Measurements from ENCODE around the gene MITF. TPM values are rescaled to one million over a fixed set of nuclear protein-coding genes. Genes with fewer than 3 reads are reported as not detected.

The MITF gene
- total and polyA plus RNA-seq, 2 of the 4 experiments (the other 2 are of a cell fraction) = 6.5 to 16.7 TPM

DNA sequence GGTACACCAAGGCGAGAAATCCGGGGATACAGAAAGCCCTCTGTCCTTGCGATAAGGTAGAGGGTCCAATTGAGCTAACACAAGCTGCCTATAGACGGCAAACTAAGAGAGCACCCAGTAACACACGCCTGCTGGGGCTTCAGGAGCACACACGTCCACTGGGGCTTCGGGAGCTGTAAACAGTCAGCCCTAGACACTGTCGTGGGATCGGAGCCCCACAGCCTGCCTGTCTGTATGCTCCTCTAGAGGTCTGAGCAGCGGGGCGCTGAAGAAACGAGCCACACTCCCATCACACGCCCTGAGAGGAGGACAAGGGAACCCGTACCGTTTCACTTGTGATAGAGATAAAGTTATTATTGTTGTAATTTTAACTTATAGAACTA is 260.8 kb downstream of the MITF start:
- Histone ChIP-seq H3K18ac (ENCODE audit: low read depth, low read length) (peak overlapping the region; percentile 74), H3K56ac (ENCODE audit: extremely low read depth, insufficient read depth, low read length) (no peak overlapping the region), H3K9me3 (ENCODE audit: control insufficient read depth, insufficient read depth, low read length) (no peaks in the 10 kb centered on the region), H2BK15ac (ENCODE audit: low read depth, low read length) (peak overlapping the region; percentile 98; the same call in 2 of the 3 replicates), H3K23ac (ENCODE audit: low read depth, low read length) (peak overlapping the region; percentile 70), H3K27ac (ENCODE audit: insufficient read depth, low read length) (peak overlapping the region; percentile 95), H3K4ac (ENCODE audit: low read depth, low read length) (peak overlapping the region; percentile 97), H3K4me1 (ENCODE audit: control insufficient read depth, insufficient read depth, low read length) (peaks cover 13% of the 10 kb centered on the region), H2AK5ac (ENCODE audit: low read depth, low read length) (peak overlapping the region; percentile 95), H2AK9ac (replicated peaks; ENCODE audit: low read depth, low read length, poor library complexity) (peak overlapping the region; percentile 3), H3K36me3 (ENCODE audit: control insufficient read depth, insufficient read depth, low read length) (no peaks in the 10 kb centered on the region), H3K27me3 (ENCODE audit: control insufficient read depth, insufficient read depth, low read length) (no peaks in the 10 kb centered on the region), H3K9me1 (ENCODE audit: insufficient read depth, low read length) (0 out of 2 replicates have a peak, but pooled peaks cover 4% of the 10 kb centered on the region), H2AFZ (replicated peaks; ENCODE audit: low read length, poor library complexity) (peak overlapping the region; percentile 89), H3K4me3 (ENCODE audit: insufficient read depth, low read depth, low read length) (no peak overlapping the region), H4K5ac (ENCODE audit: low read depth, low read length) (peak overlapping the region; percentile 85), H3K14ac (replicated peaks; ENCODE audit: low read depth, low read length) (peak overlapping the region; percentile 92), H3K79me1 (ENCODE audit: low read depth in 1 of 2, low read length in 2 of 2) (no peaks in the 10 kb centered on the region), H2BK5ac (ENCODE audit: low read depth, low read length, poor library complexity, severe bottlenecking) (peak overlapping the region; percentile 48), H4K20me1 (ENCODE audit: insufficient read depth, low read length) (no peaks in the 10 kb centered on the region), H3K9ac (ENCODE audit: low read depth, low read length) (0 out of 2 replicates have a peak overlapping the region, but pooled peaks have one; percentile 10), H2BK20ac (ENCODE audit: low read depth, low read length) (peak overlapping the region; percentile 90), H4K91ac (ENCODE audit: insufficient read depth, low read depth, low read length) (peak overlapping the region; percentile 92), H2BK120ac (ENCODE audit: low read depth, low read length) (peak overlapping the region; percentile 95), H3K4me2 (ENCODE audit: low read depth, low read length) (no peak overlapping the region; the same call in 1 of the 2 replicates), H4K8ac (ENCODE audit: low read depth in 2 of 2, low read length in 2 of 2) (peak overlapping the region; percentile 27 to 87; a peak in 3 of 4 replicates)
- 83% methylated on average over 2 of the region's 15 CpGs; no CpG with 5 or more reads in 1 of the 2 experiments for WGBS, 2 experiments (ENCODE audit: extremely low coverage in 2 of 2, insufficient read length in 1 of 2)
- in situ Hi-C loops (cut with MboI; ENCODE audit: low sequenced_read_pairs) = no loop called here
- dilution Hi-C loops (cut with HindIII; ENCODE audit: low sequenced_read_pairs, unreplicated experiment) = no loop called here
- BruUV-seq (replicated peaks) = no TSS peak
- TF ChIP-seq RAD21 (IDR thresholded peaks at IDR 0.05; ENCODE audit: low read length) = no peak
- TF ChIP-seq MAFK (IDR thresholded peaks at IDR 0.05; ENCODE audit: low read depth, low read length) = no peak
- no peak for TF ChIP-seq POLR2A (IDR thresholded peaks at IDR 0.05; ENCODE audit: low read depth, low read length)
- TF ChIP-seq, protein P1, sequence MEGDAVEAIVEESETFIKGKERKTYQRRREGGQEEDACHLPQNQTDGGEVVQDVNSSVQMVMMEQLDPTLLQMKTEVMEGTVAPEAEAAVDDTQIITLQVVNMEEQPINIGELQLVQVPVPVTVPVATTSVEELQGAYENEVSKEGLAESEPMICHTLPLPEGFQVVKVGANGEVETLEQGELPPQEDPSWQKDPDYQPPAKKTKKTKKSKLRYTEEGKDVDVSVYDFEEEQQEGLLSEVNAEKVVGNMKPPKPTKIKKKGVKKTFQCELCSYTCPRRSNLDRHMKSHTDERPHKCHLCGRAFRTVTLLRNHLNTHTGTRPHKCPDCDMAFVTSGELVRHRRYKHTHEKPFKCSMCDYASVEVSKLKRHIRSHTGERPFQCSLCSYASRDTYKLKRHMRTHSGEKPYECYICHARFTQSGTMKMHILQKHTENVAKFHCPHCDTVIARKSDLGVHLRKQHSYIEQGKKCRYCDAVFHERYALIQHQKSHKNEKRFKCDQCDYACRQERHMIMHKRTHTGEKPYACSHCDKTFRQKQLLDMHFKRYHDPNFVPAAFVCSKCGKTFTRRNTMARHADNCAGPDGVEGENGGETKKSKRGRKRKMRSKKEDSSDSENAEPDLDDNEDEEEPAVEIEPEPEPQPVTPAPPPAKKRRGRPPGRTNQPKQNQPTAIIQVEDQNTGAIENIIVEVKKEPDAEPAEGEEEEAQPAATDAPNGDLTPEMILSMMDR (conservative IDR thresholded peaks at IDR 0.05; ENCODE audit: low read depth, low read length) = no peak
- TF ChIP-seq RFX5 (IDR thresholded peaks at IDR 0.05; ENCODE audit: low read depth, low read length) = no peak
- TF ChIP-seq FOS (IDR thresholded peaks at IDR 0.05; ENCODE audit: low read depth, low read length) = no peak
- no peak for TF ChIP-seq NFE2L2 (IDR thresholded peaks at IDR 0.05; ENCODE audit: low read depth, low read length)
- TF ChIP-seq SMC3 (IDR thresholded peaks at IDR 0.05; ENCODE audit: low read depth, low read length) = no peak
- TF ChIP-seq, protein P2, sequence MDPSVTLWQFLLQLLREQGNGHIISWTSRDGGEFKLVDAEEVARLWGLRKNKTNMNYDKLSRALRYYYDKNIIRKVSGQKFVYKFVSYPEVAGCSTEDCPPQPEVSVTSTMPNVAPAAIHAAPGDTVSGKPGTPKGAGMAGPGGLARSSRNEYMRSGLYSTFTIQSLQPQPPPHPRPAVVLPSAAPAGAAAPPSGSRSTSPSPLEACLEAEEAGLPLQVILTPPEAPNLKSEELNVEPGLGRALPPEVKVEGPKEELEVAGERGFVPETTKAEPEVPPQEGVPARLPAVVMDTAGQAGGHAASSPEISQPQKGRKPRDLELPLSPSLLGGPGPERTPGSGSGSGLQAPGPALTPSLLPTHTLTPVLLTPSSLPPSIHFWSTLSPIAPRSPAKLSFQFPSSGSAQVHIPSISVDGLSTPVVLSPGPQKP (IDR thresholded peaks at IDR 0.05; ENCODE audit: borderline replicate concordance, low read depth, low read length) = no peak
- TF ChIP-seq CHD1 (IDR thresholded peaks at IDR 0.05; ENCODE audit: low read depth, low read length) = no peak
- ATAC-seq (ENCODE audit: low read depth) (no peak), DNase-seq (no peak)
- intact Hi-C loops (cut with micrococcal nuclease) = no loop called here
- ChIA-PET POLR2A (ENCODE audit: unreplicated experiment) (interaction anchor here (0.5 kb wide), 1 partner anchor 967 kb away, joined by 6 read pairs; no protein-coding TSS in a partner anchor), CTCF (no interaction called here)

All from IMR-90 (cell line).